ENCODE measurements around the gene TTLL10.

DNA sequence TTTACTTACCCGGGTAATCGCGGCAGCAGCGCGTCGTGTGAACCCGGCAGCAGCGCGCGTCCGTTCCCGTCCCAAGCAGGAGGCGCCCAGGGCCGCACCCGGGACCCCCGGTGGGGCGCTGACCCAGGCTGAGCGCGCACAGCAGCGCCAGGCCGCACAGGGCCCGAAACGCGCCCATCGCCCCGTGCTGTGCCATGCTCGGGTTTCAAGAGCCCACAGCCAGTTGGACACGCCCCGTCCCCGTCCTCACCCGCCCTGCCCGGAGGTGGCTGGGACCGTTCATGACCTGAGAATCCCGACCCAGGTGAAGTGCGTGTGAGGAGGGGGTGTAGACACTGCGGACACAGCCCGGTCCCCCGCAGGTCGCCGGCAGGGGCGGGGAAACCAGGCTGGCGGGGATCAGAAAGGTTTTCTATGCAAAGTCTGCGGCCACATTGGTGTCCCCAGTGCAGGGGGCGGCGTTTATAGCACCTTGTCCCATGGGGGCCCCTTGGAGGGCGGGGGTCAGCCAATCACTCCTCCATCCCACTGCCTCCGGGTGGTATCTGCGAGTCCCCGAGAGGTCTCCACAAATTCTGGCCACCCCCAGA, 32.8 kb downstream of the TTLL10 start, which contains the start of gene TNFRSF18:
- TF ChIP-seq, protein P1, sequence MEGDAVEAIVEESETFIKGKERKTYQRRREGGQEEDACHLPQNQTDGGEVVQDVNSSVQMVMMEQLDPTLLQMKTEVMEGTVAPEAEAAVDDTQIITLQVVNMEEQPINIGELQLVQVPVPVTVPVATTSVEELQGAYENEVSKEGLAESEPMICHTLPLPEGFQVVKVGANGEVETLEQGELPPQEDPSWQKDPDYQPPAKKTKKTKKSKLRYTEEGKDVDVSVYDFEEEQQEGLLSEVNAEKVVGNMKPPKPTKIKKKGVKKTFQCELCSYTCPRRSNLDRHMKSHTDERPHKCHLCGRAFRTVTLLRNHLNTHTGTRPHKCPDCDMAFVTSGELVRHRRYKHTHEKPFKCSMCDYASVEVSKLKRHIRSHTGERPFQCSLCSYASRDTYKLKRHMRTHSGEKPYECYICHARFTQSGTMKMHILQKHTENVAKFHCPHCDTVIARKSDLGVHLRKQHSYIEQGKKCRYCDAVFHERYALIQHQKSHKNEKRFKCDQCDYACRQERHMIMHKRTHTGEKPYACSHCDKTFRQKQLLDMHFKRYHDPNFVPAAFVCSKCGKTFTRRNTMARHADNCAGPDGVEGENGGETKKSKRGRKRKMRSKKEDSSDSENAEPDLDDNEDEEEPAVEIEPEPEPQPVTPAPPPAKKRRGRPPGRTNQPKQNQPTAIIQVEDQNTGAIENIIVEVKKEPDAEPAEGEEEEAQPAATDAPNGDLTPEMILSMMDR (IDR thresholded peaks at IDR 0.05) = no peak
- TF ChIP-seq EP300 (IDR thresholded peaks at IDR 0.05) = no peak
- no peak for TF ChIP-seq POLR2AphosphoS5 (IDR thresholded peaks at IDR 0.05)

All from gastroesophageal sphincter (tissue), 3 donors.